Testis (tissue), 2 donors: ENCODE results near the gene PSD4.

Experiments
- CTCF ChIP-seq, 3 experiments: fragments of 450-650 bp in 2 of 3; fragments of 200-600 bp in 1 of 3; sonication (generic) in 1 of 3; IDR thresholded peaks; one replicate each; pipeline ENCODE4 v1.5.1; 2016 to 2019; ENCODE audit warnings: antibody characterized with exemption in 3 of 3, mild to moderate bottlenecking in 2 of 3, moderate library complexity in 1 of 3
- POLR2A ChIP-seq: fragments of 450-650 bp; IDR thresholded peaks from one replicate; pipeline ENCODE4 v1.6.1; 2017; ENCODE audit warnings: antibody characterized with exemption, mild to moderate bottlenecking, moderate library complexity

GRCh38 chr2:113173542-113174375 is at the start of gene PSD4:
- no peak for TF ChIP-seq POLR2A
- TF ChIP-seq CTCF (IDR thresholded peaks at IDR 0.05) = no peak
